Measurements from ENCODE around the gene DUSP8.

Gene DUSP8

DNA sequence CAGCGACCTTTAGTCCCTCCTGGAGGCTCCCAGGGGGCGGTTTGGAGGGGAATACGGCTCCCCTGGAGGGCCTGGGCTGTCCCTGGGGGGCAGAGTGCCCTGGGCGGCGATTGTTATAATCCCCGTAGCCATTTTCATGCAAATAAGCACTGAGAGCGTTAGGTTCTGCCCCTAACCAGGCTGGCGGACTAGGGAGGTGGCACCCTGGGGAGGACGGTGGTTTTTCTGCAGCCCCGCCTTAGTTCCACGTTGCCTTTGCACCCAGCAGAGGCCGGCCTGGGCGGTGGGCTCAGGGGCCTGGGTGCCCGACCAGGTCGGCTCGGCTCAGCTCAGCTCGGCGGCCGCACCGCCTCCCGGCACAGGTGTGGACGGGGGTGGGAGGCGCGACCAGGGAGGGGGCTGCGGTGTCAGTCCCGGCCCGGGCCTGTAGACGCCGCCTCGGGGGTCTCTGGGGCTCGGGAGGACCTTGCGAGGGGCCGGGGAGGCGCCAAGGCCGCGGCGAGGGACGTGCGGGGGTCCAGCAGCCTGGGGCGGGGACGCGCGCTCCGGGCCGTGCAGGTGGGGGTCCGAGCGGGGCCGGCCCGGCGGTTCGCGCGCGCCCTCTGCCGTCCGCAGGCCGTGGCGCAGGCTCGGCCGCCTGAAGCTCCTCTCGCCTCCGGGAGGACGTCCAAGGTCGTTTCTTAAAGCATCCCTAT lies 2.3 kb upstream of the DUSP8 start:
- TF ChIP-seq, protein P1, sequence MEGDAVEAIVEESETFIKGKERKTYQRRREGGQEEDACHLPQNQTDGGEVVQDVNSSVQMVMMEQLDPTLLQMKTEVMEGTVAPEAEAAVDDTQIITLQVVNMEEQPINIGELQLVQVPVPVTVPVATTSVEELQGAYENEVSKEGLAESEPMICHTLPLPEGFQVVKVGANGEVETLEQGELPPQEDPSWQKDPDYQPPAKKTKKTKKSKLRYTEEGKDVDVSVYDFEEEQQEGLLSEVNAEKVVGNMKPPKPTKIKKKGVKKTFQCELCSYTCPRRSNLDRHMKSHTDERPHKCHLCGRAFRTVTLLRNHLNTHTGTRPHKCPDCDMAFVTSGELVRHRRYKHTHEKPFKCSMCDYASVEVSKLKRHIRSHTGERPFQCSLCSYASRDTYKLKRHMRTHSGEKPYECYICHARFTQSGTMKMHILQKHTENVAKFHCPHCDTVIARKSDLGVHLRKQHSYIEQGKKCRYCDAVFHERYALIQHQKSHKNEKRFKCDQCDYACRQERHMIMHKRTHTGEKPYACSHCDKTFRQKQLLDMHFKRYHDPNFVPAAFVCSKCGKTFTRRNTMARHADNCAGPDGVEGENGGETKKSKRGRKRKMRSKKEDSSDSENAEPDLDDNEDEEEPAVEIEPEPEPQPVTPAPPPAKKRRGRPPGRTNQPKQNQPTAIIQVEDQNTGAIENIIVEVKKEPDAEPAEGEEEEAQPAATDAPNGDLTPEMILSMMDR (conservative IDR thresholded peaks at IDR 0.05; ENCODE audit: low read length): peak; percentile 69
- TF ChIP-seq EZH2phosphoT487 (IDR thresholded peaks at IDR 0.05; ENCODE audit: borderline replicate concordance): no peak
- Histone ChIP-seq H4K20me1 (ENCODE audit: insufficient read depth, low read length, poor library complexity, severe bottlenecking) (no peaks in the 10 kb centered on the region), H3K4me1 (ENCODE audit: insufficient read depth, low read length, poor library complexity, severe bottlenecking) (no peaks in the 10 kb centered on the region), H3F3A (ENCODE audit: low read depth) (no peaks in the 10 kb centered on the region), H3K79me2 (ENCODE audit: insufficient read depth, low read length) (no peaks in the 10 kb centered on the region), H3K9ac (ENCODE audit: low read depth, low read length, poor library complexity, severe bottlenecking) (no peak overlapping the region), H3K4me3 (ENCODE audit: low read length, poor library complexity, severe bottlenecking) (peak overlapping the region; percentile 55), H3K9me3 (ENCODE audit: insufficient read depth, low read depth, low read length) (no peaks in the 10 kb centered on the region), H3K9me2 (replicated peaks; ENCODE audit: low read depth, low read length) (no peaks in the 10 kb centered on the region), H3K4me2 (ENCODE audit: low read depth, low read length, poor library complexity, severe bottlenecking) (peak overlapping the region; percentile 74), H3K27me3 (ENCODE audit: insufficient read depth, low read length, poor library complexity, severe bottlenecking) (no peaks in the 10 kb centered on the region), H2AFZ (ENCODE audit: low read length) (peak overlapping the region; percentile 71; the same call in 1 of the 2 replicates), H3K36me3 (ENCODE audit: insufficient read depth, low read length) (no peaks in the 10 kb centered on the region)

GRCh38 chr11:1573903-1574237 lies 1.8 kb upstream of the DUSP8 start:
- no peak overlapping the region for H3K9ac ChIP-seq (ENCODE audit: low read depth, low read length, poor library complexity, severe bottlenecking)
- H2AFZ ChIP-seq (ENCODE audit: low read length): no peak overlapping the region; the same call in 1 of the 2 replicates
- H3K4me2 ChIP-seq (ENCODE audit: low read depth, low read length, poor library complexity, severe bottlenecking): peak overlapping the region; percentile 74
- H3K27me3 ChIP-seq (ENCODE audit: insufficient read depth, low read length, poor library complexity, severe bottlenecking): no peaks in the 10 kb centered on the region
- no peaks in the 10 kb centered on the region for H3K4me1 ChIP-seq (ENCODE audit: insufficient read depth, low read length, poor library complexity, severe bottlenecking)
- no peaks in the 10 kb centered on the region for H3F3A ChIP-seq (ENCODE audit: low read depth)
- H3K9me3 ChIP-seq (ENCODE audit: insufficient read depth, low read depth, low read length): no peaks in the 10 kb centered on the region
- no peak for TF ChIP-seq EZH2phosphoT487 (IDR thresholded peaks at IDR 0.05; ENCODE audit: borderline replicate concordance)
- TF ChIP-seq, protein P1 (conservative IDR thresholded peaks at IDR 0.05; ENCODE audit: low read length): no peak
- H3K4me3 ChIP-seq (ENCODE audit: low read length, poor library complexity, severe bottlenecking): no peak overlapping the region
- no peaks in the 10 kb centered on the region for H3K9me2 ChIP-seq (replicated peaks; ENCODE audit: low read depth, low read length)
- H3K36me3 ChIP-seq (ENCODE audit: insufficient read depth, low read length): no peaks in the 10 kb centered on the region
- no peaks in the 10 kb centered on the region for H4K20me1 ChIP-seq (ENCODE audit: insufficient read depth, low read length, poor library complexity, severe bottlenecking)
- H3K79me2 ChIP-seq (ENCODE audit: insufficient read depth, low read length): no peaks in the 10 kb centered on the region

GRCh38 chr11:1573077-1573902 lies 1.2 kb upstream of the DUSP8 start:
- H3K36me3 ChIP-seq (ENCODE audit: insufficient read depth, low read length): no peaks in the 10 kb centered on the region
- H3K27me3 ChIP-seq (ENCODE audit: insufficient read depth, low read length, poor library complexity, severe bottlenecking): no peaks in the 10 kb centered on the region
- H3F3A ChIP-seq (ENCODE audit: low read depth): no peaks in the 10 kb centered on the region
- no peaks in the 10 kb centered on the region for H3K4me1 ChIP-seq (ENCODE audit: insufficient read depth, low read length, poor library complexity, severe bottlenecking)
- no peak overlapping the region for H3K4me2 ChIP-seq (ENCODE audit: low read depth, low read length, poor library complexity, severe bottlenecking)
- no peaks in the 10 kb centered on the region for H4K20me1 ChIP-seq (ENCODE audit: insufficient read depth, low read length, poor library complexity, severe bottlenecking)
- no peak overlapping the region for H3K4me3 ChIP-seq (ENCODE audit: low read length, poor library complexity, severe bottlenecking)
- H3K9ac ChIP-seq (ENCODE audit: low read depth, low read length, poor library complexity, severe bottlenecking): no peak overlapping the region
- no peak overlapping the region for H2AFZ ChIP-seq (ENCODE audit: low read length)
- H3K79me2 ChIP-seq (ENCODE audit: insufficient read depth, low read length): no peaks in the 10 kb centered on the region
- no peaks in the 10 kb centered on the region for H3K9me3 ChIP-seq (ENCODE audit: insufficient read depth, low read depth, low read length)
- no peaks in the 10 kb centered on the region for H3K9me2 ChIP-seq (replicated peaks; ENCODE audit: low read depth, low read length)
- TF ChIP-seq EZH2phosphoT487 (IDR thresholded peaks at IDR 0.05; ENCODE audit: borderline replicate concordance): no peak
- TF ChIP-seq, protein P1 (conservative IDR thresholded peaks at IDR 0.05; ENCODE audit: low read length): no peak
